ENCODE data around the gene COL12A1. TPM values are rescaled to one million over a fixed set of nuclear protein-coding genes. Genes with fewer than 3 reads are reported as not detected.
"Not testable (repeated sequence)": the region's sequence is repeated elsewhere in the genome, so short reads cannot be mapped to it uniquely, and the experiment has no call there.

The COL12A1 gene
- total RNA-seq, 2 experiments from 2014 or later, result not detected

DNA sequence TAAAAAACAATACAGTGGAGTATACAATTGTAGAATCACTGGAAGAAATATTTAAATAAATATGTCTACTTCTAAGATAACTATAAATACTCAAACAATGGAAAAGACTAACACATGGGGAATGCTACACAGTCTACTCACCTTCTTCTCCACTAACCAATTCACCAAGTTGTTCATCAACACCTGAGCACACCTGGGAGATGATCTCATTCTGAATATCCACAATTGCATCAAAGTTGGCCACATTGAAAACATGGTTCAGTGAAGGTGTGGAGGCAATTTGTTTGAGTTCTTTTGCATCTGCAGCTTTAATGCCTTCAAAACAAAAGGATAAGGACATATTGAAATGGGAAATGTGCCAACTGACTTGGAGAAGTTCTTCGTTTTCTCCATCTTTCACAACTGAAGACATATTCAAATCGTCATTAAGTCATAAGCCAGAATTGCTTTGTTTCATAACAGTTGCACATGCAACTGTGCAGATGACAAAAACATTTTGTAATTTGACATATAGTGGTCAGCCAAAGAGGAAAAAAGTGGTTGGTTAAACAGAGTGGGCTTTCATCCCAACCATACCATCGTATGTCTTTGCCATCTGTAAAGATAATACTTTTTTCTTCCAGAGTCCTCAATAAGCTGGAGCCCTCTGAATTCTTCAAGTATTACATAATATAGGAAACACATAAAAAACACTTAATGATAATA, 17.5 kb downstream of the COL12A1 start:
- ChIA-PET CTCF (ENCODE audit: unreplicated experiment) (no interaction called here), POLR2A (interaction anchor here (0.7 kb wide), 1 partner anchor 955 kb away, joined by 3 read pairs; no protein-coding TSS in a partner anchor)
- Histone ChIP-seq H3K4me3 (ENCODE audit: low read depth, low read length, poor library complexity, severe bottlenecking) (no peak overlapping the region), H3K4me2 (ENCODE audit: low read length) (no peak overlapping the region), H3K4me1 (ENCODE audit: insufficient read depth, low read length, poor library complexity, severe bottlenecking) (no peaks in the 10 kb centered on the region), H3K9me3 (ENCODE audit: low read length) (no peaks in the 10 kb centered on the region), H3K27ac (ENCODE audit: low read depth, low read length, poor library complexity, severe bottlenecking) (no peak overlapping the region), H3K79me2 (ENCODE audit: insufficient read depth, low read depth, low read length) (no peaks in the 10 kb centered on the region), H3K36me3 (ENCODE audit: insufficient read depth, low read length) (no peaks in the 10 kb centered on the region), H2AFZ (ENCODE audit: low read length) (no peak overlapping the region), H4K20me1 (ENCODE audit: insufficient read depth, low read length) (no peaks in the 10 kb centered on the region), H3K9me2 (ENCODE audit: insufficient read depth, low read length) (no peaks in the 10 kb centered on the region)
- TF ChIP-seq EZH2phosphoT487 (IDR thresholded peaks at IDR 0.05; ENCODE audit: borderline replicate concordance, low read depth, low read length), result no peak
- TF ChIP-seq, protein P1, sequence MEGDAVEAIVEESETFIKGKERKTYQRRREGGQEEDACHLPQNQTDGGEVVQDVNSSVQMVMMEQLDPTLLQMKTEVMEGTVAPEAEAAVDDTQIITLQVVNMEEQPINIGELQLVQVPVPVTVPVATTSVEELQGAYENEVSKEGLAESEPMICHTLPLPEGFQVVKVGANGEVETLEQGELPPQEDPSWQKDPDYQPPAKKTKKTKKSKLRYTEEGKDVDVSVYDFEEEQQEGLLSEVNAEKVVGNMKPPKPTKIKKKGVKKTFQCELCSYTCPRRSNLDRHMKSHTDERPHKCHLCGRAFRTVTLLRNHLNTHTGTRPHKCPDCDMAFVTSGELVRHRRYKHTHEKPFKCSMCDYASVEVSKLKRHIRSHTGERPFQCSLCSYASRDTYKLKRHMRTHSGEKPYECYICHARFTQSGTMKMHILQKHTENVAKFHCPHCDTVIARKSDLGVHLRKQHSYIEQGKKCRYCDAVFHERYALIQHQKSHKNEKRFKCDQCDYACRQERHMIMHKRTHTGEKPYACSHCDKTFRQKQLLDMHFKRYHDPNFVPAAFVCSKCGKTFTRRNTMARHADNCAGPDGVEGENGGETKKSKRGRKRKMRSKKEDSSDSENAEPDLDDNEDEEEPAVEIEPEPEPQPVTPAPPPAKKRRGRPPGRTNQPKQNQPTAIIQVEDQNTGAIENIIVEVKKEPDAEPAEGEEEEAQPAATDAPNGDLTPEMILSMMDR (conservative IDR thresholded peaks at IDR 0.05; ENCODE audit: low read length), result no peak
- DNase-seq (ENCODE audit: low spot score), result no peak
- intact Hi-C loops (cut with micrococcal nuclease; ENCODE audit: unreplicated experiment), result no loop called here
- BruUV-seq (replicated peaks), result no TSS peak

GRCh38 chr6:75186581-75186980, 19.3 kb downstream of the COL12A1 start:
- H3K36me3 ChIP-seq (ENCODE audit: insufficient read depth, low read length); H4K20me1 ChIP-seq (ENCODE audit: insufficient read depth, low read length); CTCF ChIA-PET (ENCODE audit: unreplicated experiment); H3K9me3 ChIP-seq (ENCODE audit: low read length); H3K9me2 ChIP-seq (ENCODE audit: insufficient read depth, low read length); BruUV-seq (replicated peaks); H3K27ac ChIP-seq (ENCODE audit: low read depth, low read length, poor library complexity, severe bottlenecking); intact Hi-C loops (cut with micrococcal nuclease; ENCODE audit: unreplicated experiment); H2AFZ ChIP-seq (ENCODE audit: low read length); H3K79me2 ChIP-seq (ENCODE audit: insufficient read depth, low read depth, low read length); POLR2A ChIA-PET; H3K4me1 ChIP-seq (ENCODE audit: insufficient read depth, low read length, poor library complexity, severe bottlenecking); DNase-seq (ENCODE audit: low spot score); H3K4me2 ChIP-seq (ENCODE audit: low read length); H3K4me3 ChIP-seq (ENCODE audit: low read depth, low read length, poor library complexity, severe bottlenecking): not testable (repeated sequence)

DNA sequence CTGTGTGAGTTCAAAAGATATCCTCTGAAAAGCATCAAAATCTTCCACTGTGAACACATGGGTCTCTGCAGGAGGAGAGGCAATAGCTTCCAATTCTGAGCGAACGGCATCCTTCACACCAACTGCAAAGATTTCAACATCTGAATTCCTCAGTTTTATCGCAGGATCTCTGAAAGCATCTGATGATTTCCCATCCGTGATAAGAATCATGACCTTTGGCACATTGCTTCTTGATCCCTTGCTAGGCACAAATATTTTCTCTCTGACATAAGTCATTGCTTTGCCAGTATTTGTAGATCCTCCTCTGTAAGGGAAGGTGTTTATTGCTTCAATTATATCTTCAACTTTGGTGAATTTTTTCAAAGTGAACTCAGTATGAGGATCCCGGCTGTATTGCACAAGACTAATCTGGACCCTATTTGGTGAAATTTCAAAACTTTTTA, 22.7 kb downstream of the COL12A1 start:
- H3K36me3 ChIP-seq (ENCODE audit: insufficient read depth, low read length), result no peaks in the 10 kb centered on the region
- DNase-seq (ENCODE audit: low spot score), result no peak
- no peaks in the 10 kb centered on the region for H4K20me1 ChIP-seq (ENCODE audit: insufficient read depth, low read length)
- H2AFZ ChIP-seq (ENCODE audit: low read length), result no peak overlapping the region
- ChIA-PET CTCF (ENCODE audit: unreplicated experiment) (no interaction called here), POLR2A (interaction anchor here (0.7 kb wide), 1 partner anchor 10 kb away, joined by 4 read pairs; no protein-coding TSS in a partner anchor)
- H3K9me2 ChIP-seq (ENCODE audit: insufficient read depth, low read length), result no peaks in the 10 kb centered on the region
- TF ChIP-seq, protein P1 (conservative IDR thresholded peaks at IDR 0.05; ENCODE audit: low read length), result no peak
- TF ChIP-seq EZH2phosphoT487 (IDR thresholded peaks at IDR 0.05; ENCODE audit: borderline replicate concordance, low read depth, low read length), result no peak
- intact Hi-C loops (cut with micrococcal nuclease; ENCODE audit: unreplicated experiment), result no loop called here
- no peaks in the 10 kb centered on the region for H3K9me3 ChIP-seq (ENCODE audit: low read length)
- H3K4me1 ChIP-seq (ENCODE audit: insufficient read depth, low read length, poor library complexity, severe bottlenecking), result no peaks in the 10 kb centered on the region
- no TSS peak for BruUV-seq (replicated peaks)
- H3K79me2 ChIP-seq (ENCODE audit: insufficient read depth, low read depth, low read length), result no peaks in the 10 kb centered on the region
- no peak overlapping the region for H3K27ac ChIP-seq (ENCODE audit: low read depth, low read length, poor library complexity, severe bottlenecking)
- H3K4me3 ChIP-seq (ENCODE audit: low read depth, low read length, poor library complexity, severe bottlenecking), result no peak overlapping the region
- H3K4me2 ChIP-seq (ENCODE audit: low read length), result no peak overlapping the region
